ENCODE measurements around the gene TMEM239. TPM values are rescaled to one million over a fixed set of nuclear protein-coding genes. Genes with fewer than 3 reads are reported as not detected.

TMEM239 gene
- total RNA-seq, 2 donors from 2014 or later: not detected

DNA sequence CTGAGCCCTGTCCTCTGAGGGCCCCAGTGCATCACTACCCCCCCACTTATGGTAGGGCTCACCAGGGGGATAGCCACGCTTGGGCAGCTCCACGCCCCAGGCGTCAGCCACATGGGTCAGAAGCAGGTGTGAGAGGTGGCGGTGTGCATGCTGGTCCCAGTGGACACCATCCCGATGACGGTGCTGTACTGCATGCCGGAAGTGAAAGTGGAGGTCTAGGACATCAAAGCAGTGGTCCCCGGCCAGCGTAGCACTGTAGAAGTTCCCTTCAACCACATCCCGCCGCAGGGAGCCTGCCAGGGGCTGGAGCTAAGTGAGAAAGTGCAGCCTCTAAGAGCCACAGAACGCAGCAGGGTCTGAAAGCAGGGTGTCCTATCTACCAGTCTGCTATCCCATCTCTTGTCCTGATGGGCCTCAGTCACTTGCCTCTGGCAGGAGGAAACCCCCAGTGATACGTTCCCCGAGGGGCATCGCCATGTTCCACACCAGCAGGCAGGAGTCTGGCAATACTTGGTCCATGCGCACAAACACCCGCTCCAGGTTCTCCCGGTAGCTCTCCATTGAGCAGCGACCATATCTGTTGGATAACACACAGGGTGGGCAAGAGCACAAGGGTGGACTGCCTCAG lies 22.1 kb downstream of the TMEM239 start:
- TF ChIP-seq, protein P1, sequence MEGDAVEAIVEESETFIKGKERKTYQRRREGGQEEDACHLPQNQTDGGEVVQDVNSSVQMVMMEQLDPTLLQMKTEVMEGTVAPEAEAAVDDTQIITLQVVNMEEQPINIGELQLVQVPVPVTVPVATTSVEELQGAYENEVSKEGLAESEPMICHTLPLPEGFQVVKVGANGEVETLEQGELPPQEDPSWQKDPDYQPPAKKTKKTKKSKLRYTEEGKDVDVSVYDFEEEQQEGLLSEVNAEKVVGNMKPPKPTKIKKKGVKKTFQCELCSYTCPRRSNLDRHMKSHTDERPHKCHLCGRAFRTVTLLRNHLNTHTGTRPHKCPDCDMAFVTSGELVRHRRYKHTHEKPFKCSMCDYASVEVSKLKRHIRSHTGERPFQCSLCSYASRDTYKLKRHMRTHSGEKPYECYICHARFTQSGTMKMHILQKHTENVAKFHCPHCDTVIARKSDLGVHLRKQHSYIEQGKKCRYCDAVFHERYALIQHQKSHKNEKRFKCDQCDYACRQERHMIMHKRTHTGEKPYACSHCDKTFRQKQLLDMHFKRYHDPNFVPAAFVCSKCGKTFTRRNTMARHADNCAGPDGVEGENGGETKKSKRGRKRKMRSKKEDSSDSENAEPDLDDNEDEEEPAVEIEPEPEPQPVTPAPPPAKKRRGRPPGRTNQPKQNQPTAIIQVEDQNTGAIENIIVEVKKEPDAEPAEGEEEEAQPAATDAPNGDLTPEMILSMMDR (IDR thresholded peaks at IDR 0.05): no peak
- no peak for DNase-seq
- no peaks in the 10 kb centered on the region for H3K36me3 ChIP-seq
- H3K4me1 ChIP-seq: peaks cover 6% of the 10 kb centered on the region
- intact Hi-C loops (cut with DNase I): no loop called here
- H3K27ac ChIP-seq: no peak overlapping the region
- H3K9me3 ChIP-seq: no peaks in the 10 kb centered on the region
- H3K27me3 ChIP-seq: no peaks in the 10 kb centered on the region
- no peak overlapping the region for H3K4me3 ChIP-seq
- no peak overlapping the region for H3K9ac ChIP-seq (ENCODE audit: low read depth in 2 of 2, low read length in 2 of 2)

DNA sequence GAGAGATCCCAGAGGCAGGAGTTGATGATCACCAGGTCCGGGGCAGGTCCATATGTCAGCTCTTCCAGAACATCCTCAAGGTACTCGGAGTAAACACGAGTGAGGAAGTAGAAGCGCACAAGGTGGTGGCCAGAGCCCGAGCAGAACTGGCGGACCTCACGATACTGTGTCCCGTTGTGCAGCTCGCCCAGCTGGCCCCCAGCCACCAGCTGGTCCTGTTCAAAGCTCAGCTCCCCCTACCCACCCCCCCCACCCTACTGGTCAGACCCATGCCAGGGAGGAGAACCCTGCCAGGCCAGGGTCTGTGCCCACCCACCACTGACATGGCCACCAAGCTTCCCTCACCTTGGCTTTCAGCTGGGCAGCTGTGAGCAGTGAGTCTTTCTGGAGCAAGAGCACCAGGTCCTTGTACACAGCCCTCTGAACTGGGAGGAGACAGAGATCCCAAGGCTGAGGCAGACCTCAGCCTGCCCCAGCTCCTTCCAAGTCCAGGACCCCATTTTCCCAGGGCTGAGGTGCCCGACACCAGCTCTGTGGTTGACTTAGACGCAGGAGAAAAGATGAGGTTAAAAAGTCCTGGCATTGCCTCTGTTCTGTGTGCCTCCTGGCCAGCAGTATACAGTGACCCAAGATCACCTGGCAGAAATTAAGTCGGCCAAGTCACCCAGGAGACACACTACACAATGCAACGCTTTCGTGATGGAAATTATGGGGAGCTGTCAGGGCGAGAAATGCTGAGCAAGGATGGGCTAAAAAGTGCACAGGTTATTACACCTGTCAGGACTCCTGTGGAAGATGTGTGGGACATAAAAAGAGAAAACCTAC lies 22.9 kb downstream of the TMEM239 start:
- Histone ChIP-seq H3K9me3 (no peaks in the 10 kb centered on the region), H3K4me1 (peaks cover 6% of the 10 kb centered on the region), H3K27me3 (no peaks in the 10 kb centered on the region), H3K27ac (no peak overlapping the region), H3K9ac (ENCODE audit: low read depth in 2 of 2, low read length in 2 of 2) (peak overlapping the region in 1 of 2 donors; percentile 17), H3K36me3 (no peaks in the 10 kb centered on the region), H3K4me3 (no peak overlapping the region)
- TF ChIP-seq, protein P1 (IDR thresholded peaks at IDR 0.05): no peak
- DNase-seq: no peak
- intact Hi-C loops (cut with DNase I): no loop called here

DNA sequence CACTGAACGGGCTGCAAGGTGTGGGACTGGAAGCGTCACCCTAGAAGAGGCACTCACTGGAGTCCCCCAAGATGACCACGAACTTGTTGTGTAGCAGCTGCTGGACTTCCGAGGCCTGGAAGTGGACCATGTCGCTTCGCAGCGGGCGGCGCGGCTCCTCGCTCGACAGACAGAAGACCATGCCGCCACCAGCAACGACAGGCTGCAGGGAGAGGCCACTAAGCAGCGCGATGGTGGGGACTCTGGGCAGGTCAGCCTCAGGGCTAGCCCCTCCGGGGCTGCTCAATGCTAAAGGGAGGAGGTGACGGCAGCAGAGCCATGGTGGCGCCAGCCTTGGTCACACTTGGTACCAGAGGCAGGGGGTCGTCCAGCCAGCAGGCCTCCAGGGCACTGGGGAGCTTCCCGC lies 23.6 kb downstream of the TMEM239 start:
- H3K36me3 ChIP-seq: no peaks in the 10 kb centered on the region
- H3K9ac ChIP-seq (ENCODE audit: low read depth in 2 of 2, low read length in 2 of 2): peak overlapping the region; percentile 78 to 91
- peak overlapping the region; percentile 76 for H3K27ac ChIP-seq
- no peaks in the 10 kb centered on the region for H3K27me3 ChIP-seq
- no peaks in the 10 kb centered on the region for H3K9me3 ChIP-seq
- TF ChIP-seq, protein P1 (IDR thresholded peaks at IDR 0.05): no peak
- intact Hi-C loops (cut with DNase I): loop anchor here (10.0 kb wide), 1 partner anchor 315 kb away; no protein-coding TSS in a partner anchor
- no peak for DNase-seq
- peak overlapping the region; percentile 86 for H3K4me3 ChIP-seq
- peaks cover 6% of the 10 kb centered on the region for H3K4me1 ChIP-seq

GRCh38 chr20:2840138-2840966 lies 24.2 kb downstream of the TMEM239 start, which contains the start of the genes PCED1A and VPS16:
Gene PCED1A (minus strand): TSS chr20:2840655. CDS start chr20:2839912, 743 bp downstream.
Gene VPS16 (plus strand): TSS chr20:2840745. CDS start chr20:2840775, 30 bp downstream.
- H3K27me3 ChIP-seq: no peaks in the 10 kb centered on the region
- peak within 1 kb of the TSS; percentile 78 to 91 for H3K9ac ChIP-seq (ENCODE audit: low read depth in 2 of 2, low read length in 2 of 2)
- H3K4me3 ChIP-seq: peak within 1 kb of the TSS; percentile 86
- peak within 1 kb of the TSS; percentile 76 for H3K27ac ChIP-seq
- H3K4me1 ChIP-seq: peaks cover 6% of the 10 kb centered on the region
- H3K36me3 ChIP-seq: no peaks in the 10 kb centered on the region
- TF ChIP-seq, protein P1 (IDR thresholded peaks at IDR 0.05): no peak
- peak; percentile 86 for DNase-seq
- intact Hi-C loops (cut with DNase I): loop anchor here (10.0 kb wide), 1 partner anchor 316 kb away; no protein-coding TSS in a partner anchor
- no peaks in the 10 kb centered on the region for H3K9me3 ChIP-seq
